Measurements from ENCODE around the gene LRRC46.

DNA sequence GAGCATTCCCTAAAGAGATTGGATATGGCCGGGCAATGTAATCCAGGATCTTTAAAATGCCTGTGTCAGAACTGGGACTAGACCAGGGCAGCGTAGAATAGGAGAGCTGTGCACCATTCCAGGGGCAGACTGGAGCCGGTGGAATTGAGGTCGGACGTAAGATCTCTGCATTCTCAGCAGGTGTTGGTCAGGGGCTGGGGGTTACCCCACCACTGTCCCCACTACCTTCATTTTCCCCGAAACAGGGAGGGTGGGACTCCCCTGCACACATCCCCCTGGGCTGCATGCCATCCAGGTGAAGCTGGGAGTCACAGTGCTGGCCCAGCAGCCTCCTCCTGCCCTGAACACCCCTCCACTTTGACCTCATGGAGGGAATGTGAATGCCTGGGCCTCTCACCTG, 27.7 kb upstream of the LRRC46 start:
- TF ChIP-seq, protein P1, sequence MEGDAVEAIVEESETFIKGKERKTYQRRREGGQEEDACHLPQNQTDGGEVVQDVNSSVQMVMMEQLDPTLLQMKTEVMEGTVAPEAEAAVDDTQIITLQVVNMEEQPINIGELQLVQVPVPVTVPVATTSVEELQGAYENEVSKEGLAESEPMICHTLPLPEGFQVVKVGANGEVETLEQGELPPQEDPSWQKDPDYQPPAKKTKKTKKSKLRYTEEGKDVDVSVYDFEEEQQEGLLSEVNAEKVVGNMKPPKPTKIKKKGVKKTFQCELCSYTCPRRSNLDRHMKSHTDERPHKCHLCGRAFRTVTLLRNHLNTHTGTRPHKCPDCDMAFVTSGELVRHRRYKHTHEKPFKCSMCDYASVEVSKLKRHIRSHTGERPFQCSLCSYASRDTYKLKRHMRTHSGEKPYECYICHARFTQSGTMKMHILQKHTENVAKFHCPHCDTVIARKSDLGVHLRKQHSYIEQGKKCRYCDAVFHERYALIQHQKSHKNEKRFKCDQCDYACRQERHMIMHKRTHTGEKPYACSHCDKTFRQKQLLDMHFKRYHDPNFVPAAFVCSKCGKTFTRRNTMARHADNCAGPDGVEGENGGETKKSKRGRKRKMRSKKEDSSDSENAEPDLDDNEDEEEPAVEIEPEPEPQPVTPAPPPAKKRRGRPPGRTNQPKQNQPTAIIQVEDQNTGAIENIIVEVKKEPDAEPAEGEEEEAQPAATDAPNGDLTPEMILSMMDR (IDR thresholded peaks at IDR 0.05): no peak
- no peak for TF ChIP-seq POLR2A (IDR thresholded peaks at IDR 0.05; ENCODE audit: low read depth)

All from esophagus muscularis mucosa (tissue), 3 donors.